HEK293T (cell line): Measurements from ENCODE around the gene IL1R1.

Experiments
- CTCF ChIA-PET: fragments of 350-600 bp; formaldehyde crosslinking; extraction: SDS; loops from one replicate; lab custom pipeline; 2021; ENCODE audit warnings: antibody characterized with exemption, inconsistent platforms; lab: Yijun Ruan, JAX
- POLR2A ChIA-PET: fragments of 350-600 bp; formaldehyde crosslinking; extraction: SDS; loops from one replicate; lab custom pipeline; 2020; ENCODE audit warnings: antibody characterized with exemption, inconsistent platforms; lab: Yijun Ruan, JAX
- DNase-seq: peaks from one replicate; pipeline ENCODE4 v3.0.0; 2012; ENCODE audit warnings: mixed read lengths; ENCODE audit errors: extremely low spot score
- ARNT ChIP-seq: fragments of 450-650 bp; IDR thresholded peaks from 2 replicates; pipeline ENCODE4 v1.6.1; 2017; ENCODE audit warnings: mild to moderate bottlenecking
- BHLHE40 ChIP-seq: fragments of 450-650 bp; IDR thresholded peaks from 2 replicates; pipeline ENCODE4 v1.6.1; 2016; ENCODE audit warnings: mild to moderate bottlenecking, moderate library complexity, borderline replicate concordance
- CTBP1 ChIP-seq: fragments of 450-650 bp; IDR thresholded peaks from 2 replicates; pipeline ENCODE4 v1.6.1; 2016; ENCODE audit warnings: borderline replicate concordance
- ELF4 ChIP-seq: fragments of 450-650 bp; IDR thresholded peaks from 2 replicates; pipeline ENCODE4 v1.6.1; 2017; ENCODE audit warnings: antibody characterized with exemption
- FOXA1 ChIP-seq: fragments of 450-650 bp; IDR thresholded peaks from 2 replicates; pipeline ENCODE4 v1.6.1; 2016; ENCODE audit warnings: mild to moderate bottlenecking
- FOXK2 ChIP-seq: fragments of 450-650 bp; IDR thresholded peaks from 2 replicates; pipeline ENCODE4 v1.6.1; 2016; ENCODE audit warnings: mild to moderate bottlenecking
- FOXM1 ChIP-seq: fragments of 450-650 bp; IDR thresholded peaks from 2 replicates; pipeline ENCODE4 v1.6.1; 2017; ENCODE audit warnings: mild to moderate bottlenecking, borderline replicate concordance
- HDGF ChIP-seq: fragments of 450-650 bp; IDR thresholded peaks from 2 replicates; pipeline ENCODE4 v1.6.1; 2017; ENCODE audit warnings: antibody characterized with exemption, borderline replicate concordance
- L3MBTL2 ChIP-seq: fragments of 450-650 bp; conservative IDR thresholded peaks from 2 replicates; pipeline ENCODE4 v1.6.1; 2016; ENCODE audit warnings: mild to moderate bottlenecking
- LEF1 ChIP-seq: fragments of 450-650 bp; IDR thresholded peaks from 2 replicates; pipeline ENCODE4 v1.6.1; 2017; ENCODE audit warnings: mild to moderate bottlenecking, borderline replicate concordance
- NFRKB ChIP-seq: fragments of 450-650 bp; IDR thresholded peaks from 2 replicates; pipeline ENCODE4 v1.6.1; 2016; ENCODE audit warnings: mild to moderate bottlenecking, moderate library complexity
- PKNOX1 ChIP-seq: fragments of 450-650 bp; IDR thresholded peaks from 2 replicates; pipeline ENCODE4 v1.6.1; 2016
- SP1 ChIP-seq: fragments of 450-650 bp; IDR thresholded peaks from 2 replicates; pipeline ENCODE4 v1.6.1; 2017
- SUZ12 ChIP-seq: fragments of 450-650 bp; IDR thresholded peaks from 2 replicates; pipeline ENCODE4 v1.6.1; 2016; ENCODE audit warnings: mild to moderate bottlenecking
- TARDBP ChIP-seq: fragments of 450-650 bp; IDR thresholded peaks from 2 replicates; pipeline ENCODE4 v1.6.1; 2016
- ZNF384 ChIP-seq: fragments of 450-650 bp; IDR thresholded peaks from 2 replicates; pipeline ENCODE4 v1.6.1; 2016

The IL1R1 gene

GRCh38 chr2:102191501-102191900, 49.0 kb downstream of the IL1R1 start:
- TF ChIP-seq ARNT: no peak
- TF ChIP-seq CTBP1: no peak
- TF ChIP-seq TARDBP: no peak
- TF ChIP-seq L3MBTL2: no peak
- no peak for TF ChIP-seq SUZ12
- no peak for TF ChIP-seq ELF4
- no peak for TF ChIP-seq LEF1
- no peak for TF ChIP-seq NFRKB
- no peak for TF ChIP-seq BHLHE40
- TF ChIP-seq SP1: no peak
- TF ChIP-seq FOXA1: no peak
- TF ChIP-seq FOXK2: no peak
- TF ChIP-seq HDGF: no peak
- no peak for TF ChIP-seq FOXM1
- TF ChIP-seq ZNF384: no peak
- no peak for TF ChIP-seq PKNOX1
- ChIA-PET CTCF (no interaction called here), POLR2A (no interaction called here)
- DNase-seq: no peak

GRCh38 chr2:102193074-102193473, 50.5 kb downstream of the IL1R1 start:
- no peak for TF ChIP-seq ZNF384
- TF ChIP-seq SUZ12: no peak
- no peak for TF ChIP-seq SP1
- TF ChIP-seq ARNT: no peak
- TF ChIP-seq HDGF: no peak
- no peak for TF ChIP-seq ELF4
- TF ChIP-seq LEF1: no peak
- no peak for TF ChIP-seq CTBP1
- no peak for TF ChIP-seq FOXK2
- TF ChIP-seq BHLHE40: no peak
- TF ChIP-seq NFRKB: no peak
- no peak for TF ChIP-seq FOXA1
- TF ChIP-seq PKNOX1: no peak
- no peak for TF ChIP-seq L3MBTL2
- TF ChIP-seq FOXM1: no peak
- TF ChIP-seq TARDBP: no peak
- ChIA-PET POLR2A (no interaction called here), CTCF (interaction anchor here (1.1 kb wide), 1 partner anchor 47 kb away, joined by 3 read pairs; no protein-coding TSS in a partner anchor)
- DNase-seq: no peak

DNA sequence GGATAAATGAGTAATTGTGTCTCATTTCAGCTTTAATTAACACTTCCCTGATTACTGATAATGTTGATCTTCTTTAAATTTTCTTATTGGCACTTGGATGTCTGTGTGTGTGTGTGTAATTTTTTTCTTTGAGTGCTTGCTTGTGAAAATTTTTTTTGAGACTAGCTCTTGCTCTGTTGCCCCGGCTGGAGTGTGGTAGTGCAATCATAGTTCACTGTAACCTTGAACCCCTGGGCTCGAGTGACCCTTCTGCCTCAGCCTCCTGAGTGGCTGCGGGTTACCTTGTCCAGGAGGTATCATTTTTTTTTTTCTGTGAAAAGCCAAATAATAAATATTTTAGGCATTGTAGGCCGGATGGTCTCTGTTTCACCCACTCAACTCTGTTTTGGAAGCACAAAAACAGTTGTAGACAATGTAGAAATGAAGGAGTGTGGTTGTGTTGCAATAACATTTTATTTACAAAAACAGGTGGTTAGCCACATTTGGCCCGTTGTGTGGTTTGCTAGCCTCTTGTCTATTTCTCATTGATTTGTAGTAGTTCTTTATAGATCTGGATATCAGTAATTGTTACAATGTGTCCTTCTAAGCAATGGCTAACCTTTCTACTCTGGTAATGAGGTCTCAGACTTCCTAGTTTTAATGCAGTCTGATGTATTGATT, 52.2 kb downstream of the IL1R1 start:
- POLR2A ChIA-PET: no interaction called here
- TF ChIP-seq CTBP1 (no peak), SP1 (no peak), FOXA1 (no peak), L3MBTL2 (no peak), FOXM1 (no peak), ZNF384 (no peak), PKNOX1 (no peak), HDGF (no peak), BHLHE40 (no peak), TARDBP (no peak)
- no peak for DNase-seq
- CTCF ChIA-PET: no interaction called here

- DNase-seq: no peak
- CTCF ChIA-PET: no interaction called here
- TF ChIP-seq FOXM1 (no peak), ARNT (no peak), ELF4 (no peak), SUZ12 (no peak), CTBP1 (no peak), ZNF384 (no peak), L3MBTL2 (no peak), HDGF (no peak), LEF1 (no peak), NFRKB (no peak), FOXK2 (no peak), FOXA1 (no peak), SP1 (no peak), PKNOX1 (no peak), BHLHE40 (no peak), TARDBP (no peak)
- POLR2A ChIA-PET: no interaction called here
Observed at GRCh38 chr2:102197389-102198137, 55.0 kb downstream of the IL1R1 start.

- POLR2A ChIA-PET: no interaction called here
Observed at GRCh38 chr2:102200539-102200938, 58.0 kb downstream of the IL1R1 start.

More at GRCh38 chr2:102200539-102200938, 58.0 kb downstream of the IL1R1 start:
- DNase-seq: no peak
- CTCF ChIA-PET: no interaction called here
- TF ChIP-seq ARNT (no peak), FOXM1 (no peak), FOXK2 (no peak), CTBP1 (no peak), ZNF384 (no peak), L3MBTL2 (no peak), FOXA1 (no peak), ELF4 (no peak), BHLHE40 (no peak)
